ENCODE data around the gene PIEZO2.
"Not testable (repeated sequence)": the region's sequence is repeated elsewhere in the genome, so short reads cannot be mapped to it uniquely, and the experiment has no call there.

GRCh38 chr18:10922712-10923111, 226.7 kb downstream of the PIEZO2 start:
- TF ChIP-seq, protein P1, sequence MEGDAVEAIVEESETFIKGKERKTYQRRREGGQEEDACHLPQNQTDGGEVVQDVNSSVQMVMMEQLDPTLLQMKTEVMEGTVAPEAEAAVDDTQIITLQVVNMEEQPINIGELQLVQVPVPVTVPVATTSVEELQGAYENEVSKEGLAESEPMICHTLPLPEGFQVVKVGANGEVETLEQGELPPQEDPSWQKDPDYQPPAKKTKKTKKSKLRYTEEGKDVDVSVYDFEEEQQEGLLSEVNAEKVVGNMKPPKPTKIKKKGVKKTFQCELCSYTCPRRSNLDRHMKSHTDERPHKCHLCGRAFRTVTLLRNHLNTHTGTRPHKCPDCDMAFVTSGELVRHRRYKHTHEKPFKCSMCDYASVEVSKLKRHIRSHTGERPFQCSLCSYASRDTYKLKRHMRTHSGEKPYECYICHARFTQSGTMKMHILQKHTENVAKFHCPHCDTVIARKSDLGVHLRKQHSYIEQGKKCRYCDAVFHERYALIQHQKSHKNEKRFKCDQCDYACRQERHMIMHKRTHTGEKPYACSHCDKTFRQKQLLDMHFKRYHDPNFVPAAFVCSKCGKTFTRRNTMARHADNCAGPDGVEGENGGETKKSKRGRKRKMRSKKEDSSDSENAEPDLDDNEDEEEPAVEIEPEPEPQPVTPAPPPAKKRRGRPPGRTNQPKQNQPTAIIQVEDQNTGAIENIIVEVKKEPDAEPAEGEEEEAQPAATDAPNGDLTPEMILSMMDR (IDR thresholded peaks at IDR 0.05) = not testable (repeated sequence)
- TF ChIP-seq GABPB1 (CRISPR knock-in tag; IDR thresholded peaks at IDR 0.05); KAT7 (CRISPR knock-in tag; IDR thresholded peaks at IDR 0.05; ENCODE audit: borderline replicate concordance); ATF2 (CRISPR knock-in tag; IDR thresholded peaks at IDR 0.05; ENCODE audit: borderline replicate concordance, low read depth); ETV6 (CRISPR knock-in tag; IDR thresholded peaks at IDR 0.05); EMX1 (CRISPR knock-in tag; IDR thresholded peaks at IDR 0.05); CREB1 (CRISPR knock-in tag; IDR thresholded peaks at IDR 0.05); ZNF138 (CRISPR knock-in tag; conservative IDR thresholded peaks at IDR 0.05); ZBTB21 (CRISPR knock-in tag; IDR thresholded peaks at IDR 0.05; ENCODE audit: borderline replicate concordance); JUN (CRISPR knock-in tag; IDR thresholded peaks at IDR 0.05); IRF1 (CRISPR knock-in tag; IDR thresholded peaks at IDR 0.05); AFF4 (CRISPR knock-in tag; IDR thresholded peaks at IDR 0.05; ENCODE audit: borderline replicate concordance): not testable (repeated sequence)
- TF ChIP-seq, protein P2, sequence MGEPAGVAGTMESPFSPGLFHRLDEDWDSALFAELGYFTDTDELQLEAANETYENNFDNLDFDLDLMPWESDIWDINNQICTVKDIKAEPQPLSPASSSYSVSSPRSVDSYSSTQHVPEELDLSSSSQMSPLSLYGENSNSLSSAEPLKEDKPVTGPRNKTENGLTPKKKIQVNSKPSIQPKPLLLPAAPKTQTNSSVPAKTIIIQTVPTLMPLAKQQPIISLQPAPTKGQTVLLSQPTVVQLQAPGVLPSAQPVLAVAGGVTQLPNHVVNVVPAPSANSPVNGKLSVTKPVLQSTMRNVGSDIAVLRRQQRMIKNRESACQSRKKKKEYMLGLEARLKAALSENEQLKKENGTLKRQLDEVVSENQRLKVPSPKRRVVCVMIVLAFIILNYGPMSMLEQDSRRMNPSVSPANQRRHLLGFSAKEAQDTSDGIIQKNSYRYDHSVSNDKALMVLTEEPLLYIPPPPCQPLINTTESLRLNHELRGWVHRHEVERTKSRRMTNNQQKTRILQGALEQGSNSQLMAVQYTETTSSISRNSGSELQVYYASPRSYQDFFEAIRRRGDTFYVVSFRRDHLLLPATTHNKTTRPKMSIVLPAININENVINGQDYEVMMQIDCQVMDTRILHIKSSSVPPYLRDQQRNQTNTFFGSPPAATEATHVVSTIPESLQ (CRISPR knock-in tag; IDR thresholded peaks at IDR 0.05) = not testable (repeated sequence)
